IMR-90 (cell line): ENCODE measurements around the gene FAM20C. TPM values are rescaled to one million over a fixed set of nuclear protein-coding genes. Genes with fewer than 3 reads are reported as not detected.

ENCODE experiments used
- ATAC-seq: fragments of 200-7000 bp; cut with Tn5 transposase; 2 replicates; pipeline ENCODE4 v1.9.1; 2020; ENCODE audit warnings: low read depth, mild to moderate bottlenecking, moderate library complexity
- BruUV-seq: library from RNA; stranded (reverse); fragments of 400-500 nt; replicated peaks from 2 replicates; lab custom pipeline; 2021; lab: Mats Ljungman, UMichigan
- CTCF ChIA-PET: fragments of 300-600 bp; formaldehyde crosslinking; extraction: SDS; loops from one replicate; lab custom pipeline; 2021; ENCODE audit warnings: antibody characterized with exemption; lab: Yijun Ruan, JAX
- POLR2A ChIA-PET: fragments of 300-600 bp; sonication (Branson Sonifier 250); formaldehyde crosslinking; loops from one replicate; lab custom pipeline; 2022; ENCODE audit warnings: antibody characterized with exemption; ENCODE audit not compliant: unreplicated experiment; lab: Charles Lee
- DNase-seq: peaks from one replicate; pipeline ENCODE4 v3.0.0; 2013
- H2AFZ ChIP-seq: replicated peaks from 2 replicates; pipeline ENCODE3; 2013; ENCODE audit warnings: low read length, mild to moderate bottlenecking; ENCODE audit not compliant: poor library complexity
- H2AK5ac ChIP-seq: 2 replicates; pipeline ENCODE4 v1.6.1; 2013; ENCODE audit warnings: low read depth, low read length, inconsistent platforms
- H2AK9ac ChIP-seq: replicated peaks from 2 replicates; pipeline ENCODE3; 2013; ENCODE audit warnings: mild to moderate bottlenecking, low read depth, low read length, moderate library complexity; ENCODE audit not compliant: poor library complexity
- H2BK120ac ChIP-seq: 2 replicates; pipeline ENCODE4 v1.6.1; 2013; ENCODE audit warnings: low read depth, low read length, inconsistent platforms
- H2BK15ac ChIP-seq: 3 replicates; pipeline ENCODE4 v1.6.1; 2013; ENCODE audit warnings: low read depth, low read length, inconsistent platforms
- H2BK20ac ChIP-seq: 2 replicates; pipeline ENCODE4 v1.6.1; 2013; ENCODE audit warnings: low read depth, mild to moderate bottlenecking, inconsistent platforms, low read length, moderate library complexity
- H2BK5ac ChIP-seq: 2 replicates; pipeline ENCODE4 v1.6.1; 2013; ENCODE audit warnings: mild to moderate bottlenecking, low read depth, low read length, inconsistent platforms; ENCODE audit not compliant: poor library complexity, severe bottlenecking
- H3K14ac ChIP-seq: replicated peaks from 2 replicates; pipeline ENCODE4 v1.6.1; 2013; ENCODE audit warnings: low read depth, low read length, inconsistent platforms
- H3K18ac ChIP-seq: 2 replicates; pipeline ENCODE4 v1.6.1; 2013; ENCODE audit warnings: low read depth, low read length, control low read depth
- H3K23ac ChIP-seq: 2 replicates; pipeline ENCODE4 v1.6.1; 2013; ENCODE audit warnings: low read depth, low read length, inconsistent platforms
- H3K27ac ChIP-seq: 2 replicates; pipeline ENCODE4 v1.5.1; 2013; ENCODE audit warnings: mild to moderate bottlenecking, control low read depth, low read length; ENCODE audit not compliant: insufficient read depth
- H3K27me3 ChIP-seq: 2 replicates; pipeline ENCODE4 v1.6.1; 2013; ENCODE audit warnings: low read length; ENCODE audit not compliant: control insufficient read depth, insufficient read depth
- H3K36me3 ChIP-seq: 2 replicates; pipeline ENCODE4 v1.6.1; 2013; ENCODE audit warnings: low read length, mixed read lengths; ENCODE audit not compliant: control insufficient read depth, insufficient read depth
- H3K4ac ChIP-seq: 2 replicates; pipeline ENCODE4 v1.6.1; 2013; ENCODE audit warnings: low read depth, low read length, inconsistent platforms
- H3K4me1 ChIP-seq: 2 replicates; pipeline ENCODE4 v1.6.1; 2013; ENCODE audit warnings: low read length, mixed read lengths; ENCODE audit not compliant: control insufficient read depth, insufficient read depth
- H3K4me2 ChIP-seq: 2 replicates; pipeline ENCODE4 v1.6.1; 2013; ENCODE audit warnings: low read depth, mild to moderate bottlenecking, control low read depth, low read length, moderate library complexity
- H3K4me3 ChIP-seq: 2 replicates; pipeline ENCODE4 v1.5.1; 2013; ENCODE audit warnings: low read depth, mild to moderate bottlenecking, control low read depth, low read length, moderate library complexity; ENCODE audit not compliant: insufficient read depth
- H3K56ac ChIP-seq: 2 replicates; pipeline ENCODE4 v1.6.1; 2013; ENCODE audit warnings: low read length, inconsistent platforms; ENCODE audit not compliant: insufficient read depth; ENCODE audit errors: extremely low read depth
- H3K79me1 ChIP-seq, 2 experiments: 2 replicates each; pipeline ENCODE4 v1.6.1; 2013; ENCODE audit warnings: low read length in 2 of 2, inconsistent platforms in 1 of 2, low read depth in 1 of 2
- H3K9ac ChIP-seq: 2 replicates; pipeline ENCODE4 v1.6.1; 2013; ENCODE audit warnings: low read depth, low read length, control low read depth
- H3K9me1 ChIP-seq: 2 replicates; pipeline ENCODE4 v1.6.1; 2013; ENCODE audit warnings: low read length, inconsistent platforms; ENCODE audit not compliant: insufficient read depth
- H3K9me3 ChIP-seq: 2 replicates; pipeline ENCODE4 v1.6.1; 2013; ENCODE audit warnings: low read length; ENCODE audit not compliant: control insufficient read depth, insufficient read depth
- H4K20me1 ChIP-seq: 2 replicates; pipeline ENCODE4 v1.6.1; 2013; ENCODE audit warnings: low read length, inconsistent platforms; ENCODE audit not compliant: insufficient read depth
- H4K5ac ChIP-seq: 2 replicates; pipeline ENCODE4 v1.6.1; 2013; ENCODE audit warnings: mild to moderate bottlenecking, low read depth, low read length, control low read depth
- H4K8ac ChIP-seq, 2 experiments: 2 replicates each; pipeline ENCODE4 v1.6.1; 2013; ENCODE audit warnings: low read depth in 2 of 2, low read length in 2 of 2, control low read depth in 1 of 2, inconsistent platforms in 1 of 2
- H4K91ac ChIP-seq: 2 replicates; pipeline ENCODE4 v1.6.1; 2013; ENCODE audit warnings: low read depth, low read length, inconsistent platforms; ENCODE audit not compliant: insufficient read depth
- BHLHE40 ChIP-seq: fragments of 150-350 bp; IDR thresholded peaks from 2 replicates; pipeline ENCODE4 v1.6.1; 2016; ENCODE audit warnings: mild to moderate bottlenecking, low read depth, low read length
- CEBPB ChIP-seq: IDR thresholded peaks from 2 replicates; pipeline ENCODE4 v1.6.1; 2012; ENCODE audit warnings: low read depth, low read length, improper control_type of control experiment
- CHD1 ChIP-seq: IDR thresholded peaks from 2 replicates; pipeline ENCODE4 v1.6.1; 2012; ENCODE audit warnings: low read depth, low read length, improper control_type of control experiment
- FOS ChIP-seq: fragments of 150-350 bp; IDR thresholded peaks from 2 replicates; pipeline ENCODE4 v1.6.1; 2016; ENCODE audit warnings: low read depth, low read length
- MAFK ChIP-seq: IDR thresholded peaks from 2 replicates; pipeline ENCODE4 v1.6.1; 2012; ENCODE audit warnings: low read depth, low read length, improper control_type of control experiment
- MAZ ChIP-seq: IDR thresholded peaks from 2 replicates; pipeline ENCODE4 v1.6.1; 2012; ENCODE audit warnings: low read depth, mild to moderate bottlenecking, low read length, improper control_type of control experiment, moderate library complexity, borderline replicate concordance
- MXI1 ChIP-seq: IDR thresholded peaks from 2 replicates; pipeline ENCODE4 v1.6.1; 2012; ENCODE audit warnings: low read depth, mild to moderate bottlenecking, low read length, moderate library complexity, borderline replicate concordance
- NFE2L2 ChIP-seq: fragments of 150-350 bp; IDR thresholded peaks from 2 replicates; pipeline ENCODE4 v1.6.1; 2016; ENCODE audit warnings: low read depth, mild to moderate bottlenecking, low read length
- POLR2A ChIP-seq: IDR thresholded peaks from 2 replicates; pipeline ENCODE4 v1.6.1; 2012; ENCODE audit warnings: mild to moderate bottlenecking, low read depth, low read length
- RCOR1 ChIP-seq: IDR thresholded peaks from 2 replicates; pipeline ENCODE4 v1.6.1; 2012; ENCODE audit warnings: mild to moderate bottlenecking, low read length, improper control_type of control experiment; ENCODE audit not compliant: insufficient replicate concordance
- RFX5 ChIP-seq: IDR thresholded peaks from 2 replicates; pipeline ENCODE4 v1.8.0; 2012; ENCODE audit warnings: low read depth, mild to moderate bottlenecking, low read length, moderate library complexity
- SMC3 ChIP-seq: fragments of 150-350 bp; IDR thresholded peaks from 2 replicates; pipeline ENCODE4 v1.6.1; 2016; ENCODE audit warnings: low read depth, mild to moderate bottlenecking, antibody characterized with exemption, low read length, moderate library complexity
- WGBS, 2 experiments: methylation state at CpG; one replicate each; pipeline versions ENCODE4 v1.1.5 to v1.1.7; 2013; ENCODE audit warnings: missing lambda C conversion rate in 2 of 2; ENCODE audit not compliant: insufficient read length in 1 of 2; ENCODE audit errors: extremely low coverage in 2 of 2; 5-methylcytosine and 5-hydroxymethylcytosine counted together
- dilution Hi-C: fragments of 300-500 bp; cut with HindIII; formaldehyde crosslinking; loops from one replicate; pipeline ENCODE4 v1.14.3; 2018; ENCODE audit warnings: low sequenced_read_pairs; ENCODE audit not compliant: unreplicated experiment
- in situ Hi-C: fragments of 300-500 bp; cut with MboI; formaldehyde crosslinking; loops from 3 replicates; pipeline ENCODE4 v1.14.3; 2019; ENCODE audit warnings: low sequenced_read_pairs, inconsistent platforms, mixed read lengths
- intact Hi-C: fragments of 100-400 bp; cut with micrococcal nuclease; formaldehyde crosslinking; loops from 2 replicates; pipeline ENCODE4 v1.10.0; 2022
- polyA plus RNA-seq, 3 experiments: library from polyadenylated mRNA; depleted of rRNA; stranded (reverse); fragments of >200 nt; gene quantifications; 2 replicates each; pipeline ENCODE4 v1.2.3, GENCODE V29; 2012; ENCODE audit warnings: low replicate concordance in 1 of 3
- total RNA-seq: library from RNA; depleted of rRNA; stranded (reverse); fragments of >200 nt; gene quantifications from 2 replicates; pipeline ENCODE4 v1.2.3, GENCODE V29; 2012
- TF ChIP-seq, protein P1 (sequence below): conservative IDR thresholded peaks from 2 replicates; pipeline ENCODE4 v1.5.1; 2012; ENCODE audit warnings: mild to moderate bottlenecking, low read depth, low read length, improper control_type of control experiment
- TF ChIP-seq, protein P2 (sequence below): fragments of 150-350 bp; IDR thresholded peaks from 2 replicates; pipeline ENCODE4 v1.6.1; 2017; ENCODE audit warnings: mild to moderate bottlenecking, antibody characterized with exemption, low read length, low read depth
- TF ChIP-seq, protein P3 (sequence below): fragments of 150-350 bp; IDR thresholded peaks from 2 replicates; pipeline ENCODE4 v1.6.1; 2016; ENCODE audit warnings: low read depth, mild to moderate bottlenecking, low read length, moderate library complexity, borderline replicate concordance

The FAM20C gene
- total and polyA plus RNA-seq, 2 of the 4 experiments (the other 2 are of a cell fraction): 7.7 to 36.6 TPM

DNA sequence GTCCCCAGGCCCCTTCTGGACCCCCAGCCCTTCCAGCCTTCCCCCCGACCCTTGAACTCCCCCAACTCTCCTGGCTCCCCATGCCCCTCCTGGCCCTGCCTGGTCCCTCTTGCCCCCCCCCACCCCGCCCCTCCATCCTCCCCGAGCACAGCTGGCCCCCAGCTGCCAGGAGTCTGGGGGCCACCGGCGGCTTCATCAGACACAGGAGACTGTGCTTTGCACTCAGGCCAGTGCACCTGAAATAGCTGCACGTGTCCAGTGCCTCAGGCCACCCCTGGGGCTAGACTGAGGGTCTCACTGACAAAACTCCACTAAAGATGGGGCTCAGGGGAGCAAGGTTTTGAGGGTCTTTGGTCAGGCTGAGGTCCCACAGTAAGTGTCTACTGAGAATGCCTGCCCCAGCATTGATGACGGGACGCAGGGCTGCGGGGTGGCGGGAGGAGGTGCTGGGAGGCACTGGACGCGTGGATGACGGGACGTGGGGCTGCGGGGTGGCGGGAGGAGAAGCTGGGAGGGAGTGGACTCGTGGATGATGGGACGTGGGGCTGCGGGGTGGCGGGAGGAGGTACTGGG lies 104.1 kb downstream of the FAM20C start:
- Histone ChIP-seq H3K9ac (no peak overlapping the region), H3K79me1 (no peaks in the 10 kb centered on the region), H4K91ac (no peak overlapping the region), H2AK5ac (no peak overlapping the region), H3K36me3 (no peaks in the 10 kb centered on the region), H3K56ac (no peak overlapping the region), H3K9me1 (no peaks in the 10 kb centered on the region), H3K23ac (no peak overlapping the region), H2AK9ac (no peak overlapping the region), H3K4ac (no peak overlapping the region), H3K14ac (no peak overlapping the region), H3K4me2 (no peak overlapping the region), H3K9me3 (no peaks in the 10 kb centered on the region), H3K27ac (no peak overlapping the region), H4K5ac (no peak overlapping the region), H2BK20ac (no peak overlapping the region), H2BK15ac (no peak overlapping the region), H2BK5ac (no peak overlapping the region), H2AFZ (no peak overlapping the region), H4K8ac (no peak overlapping the region), H4K20me1 (no peaks in the 10 kb centered on the region), H3K4me3 (no peak overlapping the region), H3K27me3 (peaks cover 55% of the 10 kb centered on the region), H2BK120ac (no peak overlapping the region), H3K18ac (no peak overlapping the region), H3K4me1 (no peaks in the 10 kb centered on the region)
- DNase-seq (no peak), ATAC-seq (no peak)
- ChIA-PET CTCF (no interaction called here), POLR2A (no interaction called here)
- intact Hi-C loops: no loop called here
- BruUV-seq: no TSS peak
- TF ChIP-seq POLR2A (no peak), CEBPB (no peak), RFX5 (no peak), FOS (no peak), NFE2L2 (no peak), MAZ (no peak), MAFK (no peak), RCOR1 (no peak), SMC3 (no peak), CHD1 (no peak), BHLHE40 (no peak), MXI1 (no peak)
- TF ChIP-seq, protein P1, sequence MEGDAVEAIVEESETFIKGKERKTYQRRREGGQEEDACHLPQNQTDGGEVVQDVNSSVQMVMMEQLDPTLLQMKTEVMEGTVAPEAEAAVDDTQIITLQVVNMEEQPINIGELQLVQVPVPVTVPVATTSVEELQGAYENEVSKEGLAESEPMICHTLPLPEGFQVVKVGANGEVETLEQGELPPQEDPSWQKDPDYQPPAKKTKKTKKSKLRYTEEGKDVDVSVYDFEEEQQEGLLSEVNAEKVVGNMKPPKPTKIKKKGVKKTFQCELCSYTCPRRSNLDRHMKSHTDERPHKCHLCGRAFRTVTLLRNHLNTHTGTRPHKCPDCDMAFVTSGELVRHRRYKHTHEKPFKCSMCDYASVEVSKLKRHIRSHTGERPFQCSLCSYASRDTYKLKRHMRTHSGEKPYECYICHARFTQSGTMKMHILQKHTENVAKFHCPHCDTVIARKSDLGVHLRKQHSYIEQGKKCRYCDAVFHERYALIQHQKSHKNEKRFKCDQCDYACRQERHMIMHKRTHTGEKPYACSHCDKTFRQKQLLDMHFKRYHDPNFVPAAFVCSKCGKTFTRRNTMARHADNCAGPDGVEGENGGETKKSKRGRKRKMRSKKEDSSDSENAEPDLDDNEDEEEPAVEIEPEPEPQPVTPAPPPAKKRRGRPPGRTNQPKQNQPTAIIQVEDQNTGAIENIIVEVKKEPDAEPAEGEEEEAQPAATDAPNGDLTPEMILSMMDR: no peak
- TF ChIP-seq, protein P2, sequence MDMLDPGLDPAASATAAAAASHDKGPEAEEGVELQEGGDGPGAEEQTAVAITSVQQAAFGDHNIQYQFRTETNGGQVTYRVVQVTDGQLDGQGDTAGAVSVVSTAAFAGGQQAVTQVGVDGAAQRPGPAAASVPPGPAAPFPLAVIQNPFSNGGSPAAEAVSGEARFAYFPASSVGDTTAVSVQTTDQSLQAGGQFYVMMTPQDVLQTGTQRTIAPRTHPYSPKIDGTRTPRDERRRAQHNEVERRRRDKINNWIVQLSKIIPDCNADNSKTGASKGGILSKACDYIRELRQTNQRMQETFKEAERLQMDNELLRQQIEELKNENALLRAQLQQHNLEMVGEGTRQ: no peak
- TF ChIP-seq, protein P3, sequence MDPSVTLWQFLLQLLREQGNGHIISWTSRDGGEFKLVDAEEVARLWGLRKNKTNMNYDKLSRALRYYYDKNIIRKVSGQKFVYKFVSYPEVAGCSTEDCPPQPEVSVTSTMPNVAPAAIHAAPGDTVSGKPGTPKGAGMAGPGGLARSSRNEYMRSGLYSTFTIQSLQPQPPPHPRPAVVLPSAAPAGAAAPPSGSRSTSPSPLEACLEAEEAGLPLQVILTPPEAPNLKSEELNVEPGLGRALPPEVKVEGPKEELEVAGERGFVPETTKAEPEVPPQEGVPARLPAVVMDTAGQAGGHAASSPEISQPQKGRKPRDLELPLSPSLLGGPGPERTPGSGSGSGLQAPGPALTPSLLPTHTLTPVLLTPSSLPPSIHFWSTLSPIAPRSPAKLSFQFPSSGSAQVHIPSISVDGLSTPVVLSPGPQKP: no peak
- in situ Hi-C loops: no loop called here
- dilution Hi-C loops: no loop called here
- 65% methylated on average over 4 of the region's 20 CpGs; no CpG with 5 or more reads in 1 of the 2 experiments for WGBS, 2 experiments
